ENCODE data around the gene PREX1.
"Not testable (repeated sequence)": the region's sequence is repeated elsewhere in the genome, so short reads cannot be mapped to it uniquely, and the experiment has no call there.

Gene PREX1

GRCh38 chr20:48827855-48828733 lies at the start of gene PREX1:
Gene PREX1, minus strand, starts transcription at chr20:48827999. Its CDS starts 139 bp downstream, at chr20:48827860.
- peak; percentile 87 for DNase-seq

DNA sequence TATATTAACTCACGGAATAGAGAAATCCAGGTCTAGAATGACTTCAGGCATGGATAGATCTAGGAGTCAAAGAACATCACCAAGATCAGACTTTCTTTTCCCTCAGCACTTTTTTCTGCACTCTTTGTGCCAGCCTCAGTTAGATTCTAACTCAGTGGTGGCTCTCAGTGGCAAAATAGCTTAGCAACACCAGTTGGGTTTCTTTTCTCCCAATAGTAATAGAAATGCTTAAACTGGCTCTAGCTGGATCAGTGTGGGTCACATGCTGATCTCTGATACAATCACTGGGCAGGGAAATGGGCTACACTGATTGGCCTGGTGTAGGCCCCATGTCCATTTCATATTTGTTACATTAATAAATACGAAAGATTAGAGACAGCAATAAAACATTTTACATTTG lies 49.5 kb upstream of the PREX1 start:
- no peak for DNase-seq

- no peak for DNase-seq
Measured at GRCh38 chr20:48875914-48876240, 48.1 kb upstream of the PREX1 start.

GRCh38 chr20:48875233-48875913 lies 47.6 kb upstream of the PREX1 start:
- no peak for DNase-seq

DNA sequence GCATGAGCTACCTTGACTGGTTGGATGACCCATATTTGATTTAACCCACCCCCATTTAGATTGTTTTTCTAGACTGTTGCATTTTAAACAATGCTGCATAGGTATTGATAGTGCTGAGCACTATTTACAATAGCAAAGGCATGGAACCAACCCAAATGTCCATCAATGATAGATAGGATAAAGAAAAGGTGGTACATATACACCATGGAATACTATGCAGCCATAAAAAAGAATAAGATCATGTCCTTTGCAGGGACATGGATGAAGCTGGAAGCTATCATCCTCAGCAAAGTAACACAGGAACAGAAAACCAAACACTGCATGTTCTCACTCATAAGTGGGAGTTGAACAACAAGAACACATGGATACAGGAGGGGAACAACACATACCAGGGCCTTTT lies 41.6 kb upstream of the PREX1 start:
- not testable (repeated sequence) for DNase-seq

DNA sequence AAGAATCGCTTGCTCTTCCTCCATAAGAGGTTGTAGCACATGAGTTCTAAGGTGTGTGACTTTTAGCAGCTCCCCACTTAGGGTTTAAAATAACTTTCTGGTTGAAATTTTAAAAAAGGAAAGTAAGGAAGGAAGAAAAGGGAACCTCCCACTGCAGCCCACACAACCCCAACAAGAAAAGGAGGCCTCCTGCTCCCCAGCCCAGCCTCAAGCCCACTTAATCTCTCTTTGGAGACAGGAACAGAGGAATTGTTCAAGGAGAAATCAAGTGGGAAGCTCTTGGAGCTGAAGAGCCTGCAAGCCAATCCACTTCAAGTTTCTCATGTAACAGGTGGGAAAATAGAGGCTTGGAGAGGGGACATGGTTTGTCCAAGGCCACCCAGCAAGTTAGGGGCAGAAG lies 39.1 kb upstream of the PREX1 start:
- no peak for DNase-seq

GRCh38 chr20:48864738-48865318 lies 37.0 kb upstream of the PREX1 start:
- DNase-seq = no peak

- no peak for DNase-seq
Measured at GRCh38 chr20:48864254-48864653, 36.5 kb upstream of the PREX1 start.

DNA sequence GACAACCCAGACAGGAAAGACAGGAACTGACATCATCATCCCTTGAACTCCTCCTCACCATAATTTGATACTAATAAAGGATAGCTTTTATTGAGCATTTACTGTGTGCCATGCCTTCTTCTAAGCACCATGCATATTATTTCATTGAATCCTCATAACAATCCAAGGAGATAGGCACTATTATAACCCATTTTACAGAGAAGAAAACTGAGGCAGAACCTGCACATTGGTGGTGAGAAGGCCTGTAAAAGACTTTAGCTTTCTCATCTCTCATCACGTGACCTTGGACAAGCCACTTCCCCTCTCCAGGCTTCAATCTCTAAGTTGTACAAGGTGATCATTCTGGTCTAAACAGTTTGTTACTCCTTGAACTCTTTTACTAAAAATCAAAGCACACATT lies 34.5 kb upstream of the PREX1 start:
- no peak for DNase-seq

DNA sequence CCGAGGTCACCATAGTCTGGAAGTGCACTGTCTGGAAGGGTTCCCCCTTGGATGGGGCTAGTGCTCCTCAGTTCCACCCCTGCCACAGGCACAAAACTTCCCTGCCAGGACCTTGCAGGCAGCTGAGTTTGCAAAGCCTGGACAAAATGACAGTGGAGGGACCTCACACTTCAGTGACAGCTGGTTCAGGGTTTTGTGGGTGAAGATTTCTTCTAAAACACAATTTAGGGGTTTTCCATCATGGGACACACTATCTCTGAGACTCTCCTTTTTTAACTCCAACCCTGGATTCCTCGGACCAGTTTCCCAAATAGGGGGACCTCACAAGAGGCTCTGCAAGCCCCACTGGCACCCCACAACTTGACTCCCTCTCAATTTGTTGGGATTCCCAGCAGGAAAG lies 33.6 kb upstream of the PREX1 start:
- no peak for DNase-seq

- no peak for DNase-seq
Measured at GRCh38 chr20:48858075-48858790, 30.4 kb upstream of the PREX1 start.

GRCh38 chr20:48856130-48856529 lies 28.3 kb upstream of the PREX1 start:
- no peak for DNase-seq

- peak; percentile 19 for DNase-seq
Measured at GRCh38 chr20:48855046-48855445, 27.2 kb upstream of the PREX1 start.

GRCh38 chr20:48852609-48853008 lies 24.8 kb upstream of the PREX1 start:
- no peak for DNase-seq

DNA sequence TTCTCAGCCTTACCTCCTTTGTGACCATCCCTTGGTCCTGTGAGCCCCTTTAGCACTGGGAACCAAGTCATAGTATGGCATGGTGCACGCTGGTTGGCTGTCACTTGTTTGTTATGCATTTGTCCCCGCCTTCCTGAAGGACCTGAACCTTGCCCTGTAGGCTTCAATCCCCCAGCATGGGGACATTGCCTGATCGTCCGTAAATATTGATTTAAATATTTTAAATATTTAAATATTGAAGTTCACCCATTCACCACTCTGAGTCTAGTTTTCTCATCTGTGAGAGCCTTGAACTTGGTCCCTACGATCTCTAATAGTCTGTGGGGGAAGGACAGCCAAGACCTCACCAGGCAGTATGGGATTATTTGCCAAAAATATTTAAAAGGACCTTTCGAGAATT lies 23.8 kb upstream of the PREX1 start:
- no peak for DNase-seq

- no peak for DNase-seq
Measured at GRCh38 chr20:48850977-48851299, 23.1 kb upstream of the PREX1 start.

DNA sequence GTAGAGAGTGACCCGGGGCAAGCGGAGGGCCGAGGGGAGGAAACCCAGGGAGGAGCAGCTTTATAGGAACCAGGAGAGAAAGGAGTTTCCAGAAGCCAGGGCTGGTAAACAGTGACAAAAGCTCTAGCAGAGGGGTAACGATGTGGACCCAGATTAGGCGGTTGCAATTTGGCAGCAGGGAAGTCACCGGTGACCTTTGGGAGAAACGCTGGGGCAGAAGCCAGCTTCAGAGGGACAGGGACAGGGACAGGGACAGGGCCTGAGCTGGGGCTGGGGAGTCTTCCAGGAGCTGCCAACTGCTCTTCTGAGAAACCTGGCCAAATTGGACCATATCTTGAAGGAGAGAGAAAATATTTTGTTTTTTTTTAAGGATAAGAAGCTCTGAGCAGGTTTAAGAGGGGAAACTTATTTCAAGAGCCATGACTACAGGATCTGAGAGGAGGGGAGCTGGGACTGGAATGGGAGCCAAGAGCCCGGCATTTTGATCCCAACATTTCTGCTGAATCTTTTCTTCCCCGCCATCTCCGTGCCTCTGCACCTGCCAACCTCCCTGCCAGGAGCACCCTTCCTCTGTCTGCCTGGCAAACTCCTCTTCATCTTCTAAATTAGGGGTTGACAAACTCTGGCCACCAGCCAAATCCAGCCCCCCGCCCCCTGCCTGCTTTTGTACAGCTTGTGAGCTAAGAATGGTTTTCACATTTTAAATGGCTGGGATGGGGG lies 22.6 kb upstream of the PREX1 start:
- no peak for DNase-seq

- DNase-seq = no peak
Measured at GRCh38 chr20:48849779-48850178, 22.0 kb upstream of the PREX1 start.

- no peak for DNase-seq
Measured at GRCh38 chr20:48849299-48849698, 21.5 kb upstream of the PREX1 start.

DNA sequence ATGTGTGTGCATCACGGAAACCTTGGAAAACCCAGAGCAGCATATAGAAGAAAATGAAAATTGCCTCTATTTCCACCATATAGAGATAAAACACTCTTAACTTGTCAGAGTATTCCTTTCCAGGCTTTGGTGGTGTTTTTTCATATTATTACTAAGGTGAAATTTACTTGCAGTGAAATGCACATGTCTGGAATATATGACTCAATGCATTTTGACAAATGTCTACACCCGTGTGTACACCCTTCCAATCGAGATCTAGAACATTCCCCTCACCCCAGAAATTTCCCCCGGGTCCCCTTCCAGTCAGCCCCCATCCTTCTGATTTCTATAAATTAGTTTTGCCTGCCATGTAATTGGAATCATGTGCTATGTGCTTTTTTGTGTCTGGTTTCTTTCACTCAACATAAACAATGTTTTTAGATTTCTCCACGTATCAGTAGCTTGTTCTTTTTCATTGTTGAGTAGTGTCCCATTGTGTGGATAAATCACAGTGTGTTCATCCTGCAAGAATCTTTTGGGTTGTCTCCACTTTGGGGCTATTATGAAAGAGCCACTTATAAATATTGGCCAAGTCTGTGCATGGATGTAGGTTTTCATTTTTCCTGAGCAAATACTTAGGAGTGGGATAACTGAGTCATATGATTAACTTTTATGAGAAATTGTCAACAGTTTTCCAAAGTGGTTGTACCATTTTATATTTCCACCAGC lies 19.9 kb upstream of the PREX1 start:
- DNase-seq = no peak

DNA sequence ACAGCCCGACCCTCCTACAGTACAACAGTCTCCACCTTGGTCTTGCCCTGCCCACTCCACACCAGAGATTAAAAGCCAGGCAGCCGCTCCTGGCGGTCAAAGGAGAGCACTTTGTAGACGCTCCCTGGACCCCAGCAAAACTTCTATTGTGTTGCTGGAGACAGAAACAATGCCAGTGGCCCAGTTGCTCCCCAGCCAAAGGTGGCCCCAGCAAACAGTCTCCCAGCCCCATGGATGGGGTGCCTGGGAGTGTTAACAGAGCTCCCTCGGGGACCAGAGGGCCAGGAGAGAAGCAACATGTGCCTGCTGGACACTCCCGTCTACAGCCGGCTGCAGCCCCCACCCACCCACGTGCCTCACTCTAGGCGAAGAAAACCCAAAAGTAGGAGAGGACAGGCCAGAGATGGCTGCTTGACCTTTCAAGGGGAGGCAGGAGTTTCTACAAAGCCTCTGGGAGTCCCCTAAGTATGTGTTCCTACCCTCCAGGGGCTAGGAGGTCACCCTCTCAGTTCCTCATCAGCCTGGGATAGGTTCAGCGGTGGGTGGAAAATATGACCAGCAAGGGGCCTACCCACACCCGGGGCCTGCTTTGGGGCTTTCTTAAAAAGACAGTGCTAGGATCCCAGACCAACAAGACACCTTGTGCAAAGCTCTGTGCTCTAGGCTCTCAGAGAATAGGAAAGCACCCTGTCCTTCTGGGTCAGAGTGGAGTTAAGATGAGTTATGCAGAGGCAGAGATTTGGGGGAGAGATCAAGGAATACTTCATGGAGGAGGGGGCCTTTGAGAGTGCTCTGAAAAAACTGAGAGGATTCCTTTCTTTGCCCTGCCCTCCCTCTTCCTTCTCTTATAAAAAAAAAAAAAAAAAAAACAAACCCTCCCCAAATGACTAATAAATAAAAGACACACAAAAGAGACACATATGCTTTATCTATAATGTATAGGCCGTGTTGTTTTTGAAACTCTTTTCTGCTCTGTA lies 19.0 kb upstream of the PREX1 start:
- peak; percentile 41 for DNase-seq
